HuH-7 (cell line): ENCODE results near the gene PPARA.

ENCODE experiments used
- DNase-seq: peaks from one replicate; pipeline ENCODE4 v3.0.0; 2011; ENCODE audit warnings: low spot score

Gene PPARA

DNA sequence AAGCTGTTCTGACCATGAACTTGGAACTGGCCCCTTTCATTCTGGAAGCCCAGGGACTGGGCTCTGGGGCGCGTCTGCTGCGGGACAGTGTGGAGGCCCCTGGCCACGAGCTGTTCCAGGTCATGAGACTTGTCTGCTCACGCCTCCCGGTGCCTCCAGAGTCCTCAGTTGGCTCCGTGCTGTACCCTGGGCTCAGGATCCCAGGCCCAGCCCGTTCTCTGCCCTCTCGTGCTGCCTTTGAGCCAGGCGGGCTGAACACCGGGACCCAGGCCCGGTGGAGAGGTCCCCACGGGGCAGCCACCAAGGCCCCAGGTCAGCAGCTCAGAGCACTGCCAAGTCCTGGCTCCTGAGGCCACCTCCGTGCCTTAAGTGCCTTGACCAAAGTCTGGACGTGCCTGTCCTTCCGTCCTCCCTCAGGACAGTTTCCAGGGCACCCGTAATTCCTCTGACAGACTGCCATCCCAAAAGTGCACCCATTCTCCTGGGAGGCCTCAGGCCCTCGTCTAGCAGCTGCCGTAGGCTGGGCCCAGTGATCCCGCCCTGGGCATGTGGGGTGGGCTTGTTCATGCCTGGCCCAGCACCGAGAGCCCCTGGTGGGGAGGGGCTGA, 36.3 kb upstream of the PPARA start:
- no peak for DNase-seq

DNA sequence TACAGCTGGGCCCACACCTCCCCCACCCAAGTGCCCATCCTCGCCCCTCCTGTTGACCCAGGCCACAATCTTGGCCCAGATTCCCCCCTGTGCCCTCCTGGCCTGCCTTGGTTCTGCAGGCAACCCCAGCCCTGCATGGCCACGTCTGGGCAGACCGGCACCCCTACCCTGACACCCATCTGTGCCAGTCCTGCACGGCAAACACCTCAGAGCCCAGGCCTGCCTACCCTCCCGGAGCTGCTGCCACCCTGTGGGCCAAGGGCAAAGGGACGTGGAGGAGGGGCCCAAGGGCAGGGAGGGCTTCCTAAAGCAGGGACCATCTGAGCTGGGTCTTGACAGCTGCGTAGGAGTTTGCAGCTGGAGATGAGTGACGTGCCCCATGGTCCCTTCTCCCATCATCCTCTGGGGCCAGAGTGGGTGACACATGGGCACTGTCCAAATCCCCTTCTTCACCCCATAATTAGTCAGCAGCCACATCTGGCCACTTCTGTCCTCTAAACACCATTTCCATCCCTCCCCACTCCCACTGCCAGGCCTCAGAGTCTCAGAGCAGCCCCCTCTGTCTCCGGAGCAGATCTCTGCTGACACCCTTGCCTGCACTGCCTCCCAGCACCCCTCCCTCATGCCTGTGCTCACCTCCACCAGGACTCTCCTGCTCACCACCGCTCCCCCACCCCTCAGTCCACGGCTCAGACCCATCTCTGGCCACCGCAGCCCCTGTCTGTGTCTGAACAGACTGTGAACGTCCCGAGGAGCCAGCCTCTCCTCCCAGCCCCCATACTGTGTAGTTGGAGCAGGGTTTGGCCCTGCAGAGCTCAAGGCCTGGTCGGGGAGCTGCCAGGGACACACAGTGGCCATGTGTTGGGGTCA, 35.6 kb upstream of the PPARA start:
- DNase-seq: no peak

DNA sequence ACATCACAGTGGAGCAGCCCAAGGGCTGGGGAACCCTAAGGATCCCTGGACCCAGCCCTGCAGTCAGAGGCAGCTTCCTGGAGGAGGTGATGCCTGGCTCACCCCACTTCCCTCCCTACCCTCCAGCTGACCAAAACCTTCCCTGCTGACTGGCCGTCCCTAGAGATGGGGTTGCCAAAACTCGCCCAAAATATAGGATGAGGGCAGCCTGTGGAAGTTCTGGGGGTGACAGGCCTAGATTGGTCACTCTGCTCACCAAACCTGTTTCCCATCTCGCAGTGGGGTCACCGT, 35.0 kb upstream of the PPARA start:
- no peak for DNase-seq

DNA sequence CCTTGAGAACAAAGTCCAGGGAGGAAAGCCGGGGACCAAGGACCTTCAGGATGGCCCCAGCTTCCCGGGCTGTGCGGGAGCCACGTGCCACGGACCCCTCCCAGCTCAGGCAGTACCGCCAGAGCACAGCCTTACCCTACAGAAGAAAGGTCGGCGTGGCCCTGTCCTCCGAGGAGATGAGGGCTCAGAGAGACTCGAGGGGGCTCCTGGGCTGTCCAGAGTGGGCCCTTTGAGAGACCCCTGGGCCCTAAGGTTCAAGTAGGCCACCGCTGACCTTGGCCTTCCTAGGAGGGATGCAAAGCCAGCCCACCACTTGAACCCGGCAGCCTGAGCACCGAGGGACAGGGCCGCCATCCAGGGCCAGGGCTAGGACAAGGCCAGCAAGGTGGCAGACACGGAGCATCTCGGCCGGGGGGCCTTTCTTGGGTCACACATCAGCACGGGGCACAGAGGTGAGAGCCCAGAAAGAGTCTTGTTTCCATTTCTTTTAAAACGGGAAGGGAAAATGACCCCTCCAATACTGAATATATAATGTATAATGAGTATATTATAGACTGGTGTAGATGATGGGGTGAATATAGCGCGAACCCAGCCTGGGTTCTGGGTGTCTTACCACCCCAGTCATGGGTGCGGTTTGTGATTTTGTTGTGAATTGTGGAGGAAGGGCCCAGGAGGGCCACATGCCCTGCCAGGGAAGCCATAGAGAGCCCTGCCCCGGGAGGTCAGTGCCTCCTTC, 34.4 kb upstream of the PPARA start:
- no peak for DNase-seq

DNA sequence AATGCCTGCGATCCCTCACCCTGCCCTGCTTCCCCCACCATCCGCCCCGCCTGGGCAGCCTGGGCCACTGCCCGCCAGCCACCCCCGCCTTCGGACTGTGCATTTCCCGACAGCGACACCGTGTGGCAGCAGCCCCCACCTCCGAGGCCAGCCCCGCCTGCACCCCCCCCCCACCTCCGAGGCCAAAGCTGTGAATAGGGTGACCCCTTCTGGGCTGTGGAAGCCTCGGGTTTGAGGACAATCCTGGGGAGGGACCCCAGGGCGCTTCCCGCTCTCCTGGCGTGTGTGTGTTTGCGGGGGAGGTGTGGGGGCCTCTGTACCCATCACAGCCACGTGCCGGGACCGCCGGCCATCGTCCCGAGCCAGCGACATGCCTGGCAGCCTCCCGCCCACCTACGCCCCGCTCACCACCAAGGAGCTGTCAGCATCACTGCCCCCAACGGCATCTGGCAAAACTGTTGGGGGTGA, 33.8 kb upstream of the PPARA start:
- peak; percentile 100 for DNase-seq

DNA sequence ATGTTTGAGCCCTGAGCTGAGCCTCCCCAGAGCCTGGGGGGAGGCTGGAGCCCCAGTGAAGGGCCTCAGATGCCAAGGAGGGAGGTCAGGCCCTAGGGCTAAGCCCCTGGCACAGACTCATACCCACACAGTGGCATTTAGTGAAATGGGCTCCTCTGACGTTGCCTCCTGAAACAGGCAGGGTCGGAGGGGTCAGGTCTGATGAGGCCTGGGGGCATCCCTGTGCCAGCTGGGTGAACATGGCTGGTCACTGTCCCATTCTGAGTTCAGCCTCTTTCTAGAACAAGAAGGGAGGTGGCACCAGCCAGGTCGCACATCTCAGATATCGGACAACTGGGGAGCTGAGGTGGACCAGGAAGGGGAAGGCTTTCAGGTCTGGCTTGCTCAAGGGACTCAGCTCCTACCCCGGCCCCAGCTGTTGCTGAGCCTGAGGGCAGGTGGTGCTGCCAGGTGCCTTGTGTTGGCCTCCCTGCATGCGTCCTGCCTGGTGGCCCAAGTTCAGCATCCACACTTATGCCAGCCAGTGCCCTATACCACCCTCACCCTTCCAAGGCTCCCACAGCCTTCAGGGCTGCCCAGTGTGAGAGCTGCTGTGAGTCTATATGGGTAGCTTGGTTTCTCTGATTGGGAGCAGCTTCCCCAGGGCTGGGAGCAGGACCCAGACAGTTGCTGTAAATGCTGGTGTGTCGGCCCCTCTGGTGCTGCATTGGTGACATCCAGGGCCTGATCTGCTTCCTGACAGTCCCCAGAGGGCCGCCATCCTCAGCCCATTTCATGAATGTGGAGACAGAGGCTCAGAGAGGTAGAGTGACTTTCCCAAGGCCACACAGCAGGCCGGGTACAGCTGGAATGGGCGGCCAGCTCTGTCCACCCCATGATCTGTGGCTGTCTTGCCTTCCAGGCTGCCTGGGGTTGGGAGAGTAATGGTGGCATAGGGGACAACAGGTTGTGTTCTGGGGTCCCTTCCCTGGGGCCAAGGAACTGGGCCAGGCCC, 32.8 kb upstream of the PPARA start:
- no peak for DNase-seq

DNA sequence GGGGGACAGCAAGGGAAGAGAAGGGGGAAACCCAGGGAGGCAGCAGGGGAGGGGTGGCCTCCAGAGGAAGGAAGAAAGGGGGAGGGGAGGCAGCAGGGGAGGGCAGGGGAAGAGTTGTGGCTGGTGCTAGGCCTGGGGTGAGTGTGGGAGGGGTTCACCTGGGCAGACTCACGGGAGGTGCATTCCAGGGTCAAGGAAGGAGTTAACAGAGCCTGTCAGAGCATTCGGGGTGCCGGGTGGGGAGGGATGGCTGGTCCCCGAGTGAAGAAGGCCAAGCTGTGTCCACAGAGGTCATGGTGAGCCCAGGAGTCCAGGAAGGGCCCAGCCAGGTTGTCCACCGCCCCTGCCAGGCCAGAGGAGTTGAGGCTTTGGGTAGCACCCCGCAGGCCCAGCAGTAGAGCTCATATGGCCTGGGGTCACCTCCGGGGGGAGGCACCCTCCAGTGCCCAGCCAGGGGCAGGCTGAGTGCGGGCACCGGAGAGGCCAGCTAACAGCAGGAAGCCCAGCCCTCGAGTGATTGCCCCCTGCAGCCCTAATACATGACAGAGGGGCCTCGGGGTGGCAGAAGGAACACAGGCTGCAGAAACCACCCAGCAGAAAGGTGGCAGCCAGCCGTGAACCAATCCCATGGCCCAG, 31.1 kb upstream of the PPARA start:
- no peak for DNase-seq

DNA sequence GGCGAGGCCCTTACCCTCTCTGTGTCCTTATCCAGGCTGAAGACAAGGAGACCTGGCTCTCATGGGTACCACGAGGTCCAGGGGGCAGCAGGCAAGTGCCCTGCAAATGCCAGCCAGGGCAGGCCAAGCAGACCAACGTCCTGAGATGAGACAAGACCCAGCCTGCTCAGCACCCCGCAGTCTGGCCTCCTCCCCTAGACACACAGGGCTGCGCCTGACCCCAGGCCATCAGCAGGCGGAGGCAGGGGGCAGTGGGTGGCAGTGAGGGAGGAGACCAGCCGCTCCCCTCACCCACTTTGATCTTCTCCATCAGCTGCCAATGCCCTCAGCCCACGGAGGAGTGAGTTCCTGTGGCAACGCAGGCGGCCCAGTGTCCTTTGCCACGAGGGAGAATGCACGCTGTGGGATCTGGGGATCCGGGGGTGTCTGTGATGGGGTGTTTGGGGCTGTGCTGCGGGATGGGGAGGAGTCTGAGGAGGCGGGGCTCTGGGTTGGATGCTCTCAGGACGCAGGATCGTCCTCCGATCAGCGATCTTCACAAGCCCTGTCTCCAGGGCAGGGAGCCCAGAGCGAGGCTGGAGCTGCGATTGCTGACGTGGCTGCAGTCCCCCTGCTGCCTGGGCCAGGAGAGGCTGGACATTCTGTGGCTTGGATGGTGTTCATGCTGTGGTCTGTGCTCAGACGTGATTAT, 30.5 kb upstream of the PPARA start:
- no peak for DNase-seq

DNA sequence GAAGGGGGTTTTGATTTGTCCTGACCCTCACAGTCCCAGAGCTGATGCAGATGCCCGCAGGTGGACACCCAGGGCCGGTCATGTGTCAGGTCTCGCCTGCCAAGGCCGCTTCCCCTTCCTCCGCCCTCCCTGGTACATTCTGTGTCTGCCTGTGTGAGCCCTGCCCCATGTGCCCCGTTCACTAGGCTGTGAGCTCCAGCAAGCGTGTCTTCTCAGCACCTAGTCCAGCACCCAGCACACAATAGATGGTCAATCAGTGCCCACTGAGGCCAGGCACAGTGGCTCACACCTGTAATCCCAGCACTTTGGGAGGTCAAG, 29.9 kb upstream of the PPARA start:
- no peak for DNase-seq

DNA sequence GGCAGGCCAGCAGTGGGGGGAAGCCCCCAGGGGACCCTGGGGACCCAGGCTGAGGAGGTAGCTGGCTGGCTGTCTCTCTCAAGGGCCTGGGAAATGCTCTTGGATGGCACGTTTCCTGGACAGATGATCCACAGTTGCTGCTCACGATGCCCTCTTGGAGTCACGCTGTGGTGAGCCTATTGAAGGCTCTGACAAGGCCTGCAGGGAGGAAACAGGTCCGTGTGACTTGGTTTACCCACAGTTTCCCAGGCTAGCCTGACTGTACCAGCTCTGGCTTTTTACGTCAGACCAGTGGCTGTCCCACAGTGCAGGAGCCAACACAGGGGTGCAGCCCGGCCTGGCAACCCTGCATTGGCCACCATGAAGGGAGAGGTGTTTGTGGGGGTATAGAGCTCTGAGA, 29.2 kb upstream of the PPARA start:
- no peak for DNase-seq

DNA sequence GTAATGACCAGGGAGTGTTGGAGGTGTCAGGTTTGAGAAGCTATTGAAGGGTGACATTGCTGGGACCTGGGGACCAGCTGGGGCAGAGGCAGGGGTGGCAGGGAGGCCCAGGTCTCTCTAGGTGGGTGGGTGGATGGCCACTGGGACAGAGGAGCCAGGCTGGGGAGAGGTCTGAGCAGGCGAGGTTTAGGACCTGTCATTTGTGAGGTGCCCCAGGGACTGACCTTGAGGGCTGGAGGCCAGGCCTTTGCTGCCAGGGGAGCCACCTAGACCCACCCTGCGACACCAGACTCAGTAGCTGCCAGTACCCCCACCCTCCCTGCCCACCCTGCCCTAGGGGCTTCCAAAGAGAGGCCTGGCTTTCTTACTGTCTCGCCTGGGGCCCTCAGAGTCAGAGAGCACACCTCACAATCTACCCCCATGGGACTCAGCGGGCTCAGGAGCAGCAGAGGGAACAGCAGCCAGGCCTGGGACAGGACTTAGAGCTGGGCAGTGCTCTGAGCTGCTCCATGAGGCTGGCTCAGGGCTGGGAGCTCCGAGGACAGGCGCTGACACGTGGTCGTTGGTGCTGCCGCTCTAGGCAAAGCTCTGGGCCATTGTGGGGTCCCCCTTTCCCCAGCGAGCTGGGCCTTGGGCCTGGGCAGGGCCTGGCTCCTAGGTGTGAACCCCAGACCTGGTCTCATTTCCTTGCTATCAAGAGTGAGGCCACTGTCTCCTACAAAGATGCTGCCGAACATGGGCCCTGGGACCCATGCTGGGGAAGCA, 28.6 kb upstream of the PPARA start:
- no peak for DNase-seq

DNA sequence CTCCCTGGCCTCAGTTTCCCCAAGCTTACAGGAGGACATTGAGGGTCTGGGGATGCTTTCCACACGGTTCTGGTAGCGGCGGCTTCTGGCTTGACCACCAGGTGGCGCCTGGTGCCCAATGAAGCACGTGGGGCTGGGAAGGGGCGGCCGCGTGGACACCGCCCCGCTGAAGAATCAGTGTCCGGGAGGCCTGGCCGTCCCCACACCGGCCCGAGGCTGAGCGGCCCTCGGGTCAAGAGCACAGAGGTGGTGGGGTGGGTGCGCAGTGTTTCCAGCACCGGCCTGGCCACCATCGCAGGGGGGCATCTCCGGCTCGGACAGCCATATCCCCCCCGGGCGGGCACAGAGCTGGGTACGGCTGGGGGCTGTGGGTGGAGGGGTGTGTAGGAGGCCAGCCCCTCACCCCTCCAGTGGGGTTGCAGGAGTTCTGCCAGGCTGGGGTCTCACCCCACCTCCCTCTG, 27.8 kb upstream of the PPARA start:
- DNase-seq: peak; percentile 97

DNA sequence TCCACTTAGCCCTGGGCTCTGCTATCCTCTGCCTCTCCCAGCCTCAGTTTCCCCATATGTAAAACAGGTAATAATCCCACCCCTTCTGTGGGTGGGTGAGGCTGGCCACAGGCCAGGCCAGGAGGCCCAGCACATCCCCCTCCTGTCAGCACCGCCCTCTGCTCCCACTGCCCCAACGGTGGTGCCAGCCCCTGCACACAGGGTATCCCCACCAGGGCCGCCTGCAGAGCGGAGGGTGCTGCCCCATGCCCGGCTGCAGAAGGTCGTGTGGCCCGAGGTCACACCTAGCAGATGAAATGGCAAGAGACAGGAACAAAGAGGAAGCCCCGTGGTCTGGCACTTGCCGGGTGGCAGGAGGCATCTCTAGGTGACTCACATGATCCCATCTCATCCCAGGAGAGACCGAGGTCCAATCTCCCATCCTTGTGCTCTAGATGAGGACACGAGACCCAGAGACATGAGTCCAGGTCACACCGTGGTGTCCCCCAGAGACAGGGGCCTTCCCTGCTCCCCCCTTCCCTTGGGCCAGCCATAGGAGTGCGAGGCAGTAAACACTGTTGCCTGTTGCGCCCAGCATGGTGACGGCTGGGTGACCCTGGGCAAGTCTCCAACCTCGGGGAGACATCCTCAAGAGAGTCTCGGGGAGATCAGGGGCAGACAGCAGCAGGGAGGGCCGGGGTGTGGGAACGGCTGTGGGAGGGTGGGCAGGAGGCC, 27.2 kb upstream of the PPARA start:
- DNase-seq: no peak

DNA sequence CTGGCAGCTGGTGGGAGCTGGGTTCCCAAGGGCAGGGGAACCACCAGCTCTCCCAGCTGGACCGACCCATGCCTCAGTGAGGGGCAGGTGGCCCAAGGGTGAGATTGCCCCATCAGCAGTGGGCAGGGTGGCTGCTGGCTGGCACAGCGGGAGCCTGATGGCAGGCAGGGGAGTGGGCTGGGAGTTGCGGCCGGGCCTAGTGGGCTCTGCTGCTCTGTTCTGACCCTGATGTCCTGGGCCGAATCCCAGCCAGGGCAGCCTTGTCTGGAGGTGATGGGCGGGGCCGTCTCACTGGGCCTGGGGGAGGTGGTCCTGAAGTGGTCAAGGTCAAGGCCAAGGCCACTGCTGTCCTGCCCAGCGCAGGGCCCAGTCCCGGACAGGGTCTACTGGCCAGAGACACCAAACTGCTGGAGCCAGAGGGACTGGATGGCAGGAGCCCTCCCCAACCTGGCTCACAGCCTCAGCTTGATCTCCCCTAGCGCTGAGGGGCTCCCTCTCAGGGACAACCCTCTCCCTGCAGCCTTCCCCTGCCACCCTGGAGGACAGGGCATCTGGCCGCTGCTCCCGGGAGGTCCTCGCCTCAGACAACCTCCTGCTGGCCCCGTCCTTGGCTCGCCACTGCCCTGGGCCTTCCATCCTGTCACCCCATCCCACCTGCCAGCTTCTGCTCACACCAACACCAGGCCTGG, 26.5 kb upstream of the PPARA start:
- no peak for DNase-seq

DNA sequence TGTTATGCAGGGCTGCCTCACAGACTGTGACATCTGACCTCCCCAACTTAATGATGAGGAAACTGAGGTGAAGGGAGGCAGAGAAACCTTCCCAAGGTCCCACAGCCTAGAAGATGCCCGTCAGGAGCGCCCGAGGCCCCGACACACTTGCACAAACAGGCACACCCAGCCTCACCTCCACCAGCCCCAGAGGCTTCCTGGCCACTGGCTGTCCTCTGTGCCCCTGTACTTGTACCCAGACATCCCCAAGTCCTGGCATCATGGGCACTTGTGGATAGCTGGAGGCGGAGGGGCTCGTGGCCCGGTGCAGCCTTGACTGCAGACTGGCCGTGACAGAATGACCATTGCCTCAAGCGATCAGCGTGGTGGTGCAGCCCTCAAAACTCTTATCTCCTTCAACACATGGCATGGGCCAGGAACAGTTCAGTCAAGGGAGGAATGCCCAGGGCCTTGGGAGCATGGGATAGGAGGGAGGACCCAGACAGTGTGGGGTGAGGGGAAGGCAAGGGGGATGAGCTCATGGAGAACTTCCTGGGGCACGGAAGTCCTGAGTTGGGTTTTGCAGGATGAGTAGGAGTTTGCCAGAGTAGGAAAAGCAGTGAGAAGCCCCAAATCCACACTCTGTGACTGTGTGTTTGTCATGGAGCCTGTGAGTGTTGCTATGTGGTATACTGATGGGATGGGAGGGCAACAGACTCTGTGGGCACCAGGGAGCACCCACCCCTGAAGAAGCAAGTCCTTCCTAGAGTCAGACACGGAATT, 25.8 kb upstream of the PPARA start:
- no peak for DNase-seq

DNA sequence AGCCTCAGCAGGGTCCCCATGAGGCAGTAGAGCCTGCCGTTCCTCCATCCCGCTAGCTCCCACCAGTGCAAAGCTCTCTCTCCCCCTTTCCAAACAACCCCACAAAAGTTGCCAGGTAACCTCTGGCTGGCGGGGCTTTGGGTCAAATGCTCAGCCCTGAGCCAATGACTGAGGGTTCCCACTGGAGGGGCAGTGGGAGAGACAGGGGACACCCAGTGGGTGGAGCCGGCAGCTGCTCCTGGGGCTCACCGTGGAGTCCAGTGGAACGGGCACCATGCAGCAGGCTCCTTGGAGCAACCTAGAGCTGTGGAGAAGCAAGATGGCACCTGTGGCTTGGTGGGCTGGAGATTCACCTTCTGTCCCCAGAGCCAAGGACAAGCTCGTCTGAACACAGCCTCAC, 25.0 kb upstream of the PPARA start:
- no peak for DNase-seq

DNA sequence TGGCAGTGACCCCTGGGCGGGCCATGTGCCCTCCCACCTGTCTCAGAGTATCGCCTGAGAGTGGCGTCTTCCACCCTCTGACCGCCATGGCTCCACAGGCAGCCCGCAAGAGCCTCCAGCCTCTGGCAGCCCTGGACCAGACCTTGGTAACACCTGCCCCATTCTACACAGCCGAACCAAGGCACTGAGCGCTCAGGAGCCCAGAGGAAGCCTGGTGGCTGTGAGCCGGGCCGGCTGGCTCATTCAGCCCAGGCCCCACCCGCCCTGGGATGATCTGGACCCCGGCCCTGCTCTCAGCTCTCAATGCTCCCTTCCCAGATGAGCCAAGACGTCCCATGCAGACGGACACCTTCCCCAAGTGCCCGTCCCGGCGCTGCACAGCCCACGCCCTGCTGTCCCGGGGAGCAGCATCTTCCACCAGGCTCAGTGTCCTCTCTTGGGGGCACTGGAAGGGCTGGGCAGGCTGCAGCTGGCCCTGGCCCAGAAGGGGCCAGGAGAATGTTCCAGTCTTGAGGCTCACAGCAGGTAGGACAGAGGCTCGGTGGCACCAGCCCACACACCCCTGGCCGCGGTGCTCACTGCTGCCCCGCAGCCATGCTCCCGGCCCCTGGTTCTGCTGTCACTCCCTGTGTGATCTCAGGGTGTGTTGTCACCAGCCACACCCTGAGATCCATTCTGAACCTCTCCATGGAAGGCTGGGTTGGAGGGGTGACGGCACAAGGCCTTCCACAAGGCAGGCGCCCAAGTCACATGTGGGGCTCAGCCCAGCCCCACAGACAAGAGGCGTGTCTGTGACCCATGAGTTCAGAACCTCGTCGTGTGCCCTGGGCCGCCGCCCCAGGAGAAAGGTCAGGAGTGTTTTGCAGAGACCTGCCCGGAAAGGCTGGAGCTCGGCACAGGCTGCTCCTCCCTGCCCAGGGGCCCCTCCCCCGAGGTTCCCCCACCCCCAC, 24.2 kb upstream of the PPARA start:
- no peak for DNase-seq
